ENCODE measurements around the gene ASPSCR1. TPM values are rescaled to one million over a fixed set of nuclear protein-coding genes. Genes with fewer than 3 reads are reported as not detected.

ASPSCR1 gene
- total and polyA plus RNA-seq, 2 of the 8 experiments (the other 6 are each of a cell fraction or from before 2014, with no cell fraction given): 33.3 to 43.7 TPM

DNA sequence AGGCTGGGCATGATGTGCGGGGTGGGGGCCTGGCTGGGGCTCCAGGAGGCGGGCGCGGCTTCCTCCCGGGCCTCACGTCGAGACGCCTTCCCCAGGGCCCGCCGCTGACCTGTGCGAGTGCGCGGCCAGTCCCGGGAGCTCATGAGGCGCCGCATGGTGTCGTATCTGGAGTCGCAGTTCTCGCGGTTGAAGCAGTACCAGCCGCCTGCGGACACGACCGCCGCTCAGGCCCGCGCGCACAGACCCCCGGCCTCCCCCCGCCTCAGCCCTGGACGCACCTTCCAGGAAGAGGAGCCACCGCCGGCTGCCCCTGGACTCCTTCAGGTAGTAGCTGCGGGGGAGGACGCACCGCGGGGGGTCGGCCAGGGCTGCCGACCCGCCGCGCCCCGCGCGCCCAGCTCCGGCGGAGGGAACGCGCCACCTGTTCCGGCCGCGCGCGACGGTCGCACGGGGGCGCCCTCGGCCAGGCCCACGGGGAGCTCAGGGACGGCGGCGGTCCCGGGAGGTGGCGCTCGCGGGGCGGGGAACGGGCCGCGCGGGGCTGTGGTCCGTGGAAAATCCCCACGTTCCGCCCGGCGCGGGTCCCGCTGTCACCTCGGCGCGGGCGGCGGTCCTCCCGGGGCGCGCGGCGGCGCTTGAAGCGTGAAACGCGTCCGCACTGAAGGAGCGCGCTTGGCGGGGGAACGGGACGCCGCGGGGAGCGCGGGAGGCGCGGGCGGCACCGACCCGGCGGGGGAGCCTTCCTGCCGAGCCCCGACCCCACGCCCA lies 17.9 kb upstream of the ASPSCR1 start (continued):
- TF ChIP-seq SIX5 (IDR thresholded peaks at IDR 0.05; ENCODE audit: low read depth, low read length) (no peak), SRF (IDR thresholded peaks at IDR 0.05; ENCODE audit: low read depth, low read length) (no peak), PHF8 (conservative IDR thresholded peaks at IDR 0.05; ENCODE audit: low read depth, low read length) (no peak), POLR2AphosphoS5 (IDR thresholded peaks at IDR 0.05; ENCODE audit: low read depth, low read length) (no peak), EZH2 (IDR thresholded peaks at IDR 0.05; ENCODE audit: low read depth, low read length, severe bottlenecking) (no peak), SP4 (IDR thresholded peaks at IDR 0.05; ENCODE audit: low read length) (no peak), EGR1 (IDR thresholded peaks at IDR 0.05; ENCODE audit: borderline replicate concordance, low read depth, low read length) (no peak), TBP (IDR thresholded peaks at IDR 0.05; ENCODE audit: low read depth, low read length) (no peak), RFX5 (IDR thresholded peaks at IDR 0.05; ENCODE audit: borderline replicate concordance, low read depth, low read length) (no peak), EP300 (IDR thresholded peaks at IDR 0.05; ENCODE audit: borderline replicate concordance in 1 of 2, low read depth in 2 of 2, low read length in 2 of 2) (no peak), CHD1 (IDR thresholded peaks at IDR 0.05; ENCODE audit: low read depth, low read length) (no peak), RBBP5 (IDR thresholded peaks at IDR 0.05; ENCODE audit: borderline replicate concordance, low read depth, low read length) (no peak), CTCF (IDR thresholded peaks at IDR 0.05; ENCODE audit: control extremely low read depth in 1 of 3, insufficient read depth in 1 of 3, low read depth in 1 of 3, low read length in 3 of 3) (peak; percentile 51 to 98 (median 75))
- TF ChIP-seq, protein P1, sequence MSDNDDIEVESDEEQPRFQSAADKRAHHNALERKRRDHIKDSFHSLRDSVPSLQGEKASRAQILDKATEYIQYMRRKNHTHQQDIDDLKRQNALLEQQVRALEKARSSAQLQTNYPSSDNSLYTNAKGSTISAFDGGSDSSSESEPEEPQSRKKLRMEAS (IDR thresholded peaks at IDR 0.05): no peak
- TF ChIP-seq, protein P2, sequence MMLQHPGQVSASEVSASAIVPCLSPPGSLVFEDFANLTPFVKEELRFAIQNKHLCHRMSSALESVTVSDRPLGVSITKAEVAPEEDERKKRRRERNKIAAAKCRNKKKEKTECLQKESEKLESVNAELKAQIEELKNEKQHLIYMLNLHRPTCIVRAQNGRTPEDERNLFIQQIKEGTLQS (IDR thresholded peaks at IDR 0.05; ENCODE audit: insufficient read depth, low read depth, low read length): no peak
- TF ChIP-seq, protein P3, sequence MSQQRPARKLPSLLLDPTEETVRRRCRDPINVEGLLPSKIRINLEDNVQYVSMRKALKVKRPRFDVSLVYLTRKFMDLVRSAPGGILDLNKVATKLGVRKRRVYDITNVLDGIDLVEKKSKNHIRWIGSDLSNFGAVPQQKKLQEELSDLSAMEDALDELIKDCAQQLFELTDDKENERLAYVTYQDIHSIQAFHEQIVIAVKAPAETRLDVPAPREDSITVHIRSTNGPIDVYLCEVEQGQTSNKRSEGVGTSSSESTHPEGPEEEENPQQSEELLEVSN (IDR thresholded peaks at IDR 0.05): no peak; the same call in 1 of the 2 replicates
